HG03159 (cell line): ENCODE data around the gene EVA1B.
A peak's percentile ranks its signal among the peaks of the same experiment; 100 is the strongest.

ENCODE experiments used
- ATAC-seq: cut with Tn5 transposase; IDR thresholded peaks from one replicate; pipeline ENCODE4 v1.9.1; 2021; ENCODE audit warnings: mild to moderate bottlenecking, moderate library complexity; ENCODE audit not compliant: unreplicated experiment

EVA1B gene

GRCh38 chr1:36323636-36324352 is at the start of gene EVA1B:
Gene EVA1B, minus strand, starts transcription at chr1:36323645. Its CDS starts 608 bp downstream, at chr1:36323037.
- ATAC-seq: no peak

- no peak for ATAC-seq
Measured at GRCh38 chr1:36372617-36373016, 49.2 kb upstream of the EVA1B start.

- ATAC-seq: no peak
Measured at GRCh38 chr1:36369061-36369861, 45.8 kb upstream of the EVA1B start.

- ATAC-seq: no peak
Measured at GRCh38 chr1:36367798-36368197, 44.4 kb upstream of the EVA1B start.

GRCh38 chr1:36367066-36367465 is 43.6 kb upstream of the EVA1B start:
- no peak for ATAC-seq

GRCh38 chr1:36366091-36366661 is 42.7 kb upstream of the EVA1B start:
- no peak for ATAC-seq

GRCh38 chr1:36365381-36365780 is 41.9 kb upstream of the EVA1B start:
- ATAC-seq: no peak

GRCh38 chr1:36359911-36360550 is 36.6 kb upstream of the EVA1B start:
- ATAC-seq: no peak

GRCh38 chr1:36359383-36359782 is 35.9 kb upstream of the EVA1B start:
- ATAC-seq: no peak

- ATAC-seq: no peak
Measured at GRCh38 chr1:36358514-36359084, 35.2 kb upstream of the EVA1B start.

- ATAC-seq: no peak
Measured at GRCh38 chr1:36355811-36356210, 32.4 kb upstream of the EVA1B start.

GRCh38 chr1:36354486-36354885 is 31.0 kb upstream of the EVA1B start:
- no peak for ATAC-seq

- ATAC-seq: no peak
Measured at GRCh38 chr1:36352910-36353878, 29.7 kb upstream of the EVA1B start.

- no peak for ATAC-seq
Measured at GRCh38 chr1:36352125-36352909, 28.9 kb upstream of the EVA1B start.

- no peak for ATAC-seq
Measured at GRCh38 chr1:36351227-36351977, 28.0 kb upstream of the EVA1B start.

- ATAC-seq: no peak
Measured at GRCh38 chr1:36350659-36351226, 27.3 kb upstream of the EVA1B start.

GRCh38 chr1:36349839-36350238 is 26.4 kb upstream of the EVA1B start:
- ATAC-seq: no peak

GRCh38 chr1:36349241-36349671 is 25.8 kb upstream of the EVA1B start:
- ATAC-seq: peak; percentile 73
